CD4-positive, CD25-positive, alpha-beta regulatory T cell (primary cell): ENCODE data around the gene PLCB1. TPM values are rescaled to one million over a fixed set of nuclear protein-coding genes. Genes with fewer than 3 reads are reported as not detected.
A peak's percentile ranks its signal among the peaks of the same experiment; 100 is the strongest.

Source experiments
- ATAC-seq, 2 donors: fragments of 150-1000 bp; cut with Tn5 transposase; one replicate each; pipeline ENCODE4 v1.10.0; 2021; ENCODE audit warnings: low read depth in 2 of 2, moderate number of reproducible peaks in 2 of 2, moderate library complexity in 1 of 2
- DNase-seq, 3 donors: peaks; one replicate each; pipeline versions ENCODE4 v3.0.0 to v3.0.0-alpha.2; 2012 to 2022; ENCODE audit warnings: mixed read lengths in 1 of 3
- H3K27ac ChIP-seq: one replicate; pipeline ENCODE4 v1.7.0; 2013; ENCODE audit warnings: mild to moderate bottlenecking, low read length; ENCODE audit not compliant: insufficient read depth, poor library complexity, severe bottlenecking
- H3K27me3 ChIP-seq: one replicate; pipeline ENCODE4 v1.7.0; 2013; ENCODE audit warnings: low read length; ENCODE audit not compliant: control insufficient read depth, insufficient read depth
- H3K36me3 ChIP-seq: one replicate; pipeline ENCODE4 v1.7.0; 2013; ENCODE audit warnings: mild to moderate bottlenecking, low read length, moderate library complexity; ENCODE audit not compliant: control insufficient read depth, insufficient read depth
- H3K4me1 ChIP-seq: 2 replicates; pipeline ENCODE4 v1.7.0; 2013; ENCODE audit warnings: mild to moderate bottlenecking, low read length; ENCODE audit not compliant: insufficient read depth, control insufficient read depth, poor library complexity, severe bottlenecking
- H3K4me3 ChIP-seq: one replicate; pipeline ENCODE4 v1.7.0; 2013; ENCODE audit warnings: low read depth, mild to moderate bottlenecking, low read length, moderate library complexity
- H3K9me3 ChIP-seq, 2 experiments: 1 replicate in 1 of 2; 2 replicates in 1 of 2; pipeline ENCODE4 v1.7.0; 2013; ENCODE audit warnings: low read length in 2 of 2, mild to moderate bottlenecking in 1 of 2, moderate library complexity in 1 of 2; ENCODE audit not compliant: control insufficient read depth in 2 of 2
- H3K27ac Mint-ChIP-seq, 3 donors: one replicate each; pipeline ENCODE4 v1.8.0; 2020 to 2022; ENCODE audit warnings: mild to moderate bottlenecking in 3 of 3, mixed read lengths in 3 of 3, moderate library complexity in 2 of 3
- H3K27me3 Mint-ChIP-seq: one replicate; pipeline ENCODE4 v1.8.0; 2022; ENCODE audit warnings: mild to moderate bottlenecking, mixed read lengths
- H3K36me3 Mint-ChIP-seq: one replicate; pipeline ENCODE4 v1.8.0; 2020; ENCODE audit warnings: mixed read lengths
- H3K4me1 Mint-ChIP-seq, 4 donors: one replicate each; pipeline ENCODE4 v1.8.0; 2020 to 2022; ENCODE audit warnings: mixed read lengths in 4 of 4, mild to moderate bottlenecking in 1 of 4
- H3K4me3 Mint-ChIP-seq, 4 donors: one replicate each; pipeline ENCODE4 v1.8.0; 2020 to 2022; ENCODE audit warnings: mild to moderate bottlenecking in 4 of 4, mixed read lengths in 4 of 4, moderate library complexity in 3 of 4
- H3K9me3 Mint-ChIP-seq, 7 donors: one replicate each; pipeline ENCODE4 v1.8.0; 2020 to 2022; ENCODE audit warnings: mixed read lengths in 7 of 7, mild to moderate bottlenecking in 3 of 7, moderate library complexity in 2 of 7
- polyA plus RNA-seq, 4 donors: library from polyadenylated mRNA; unstranded; fragments of 300-500 nt; fragmentation: Illumina TruSeq; gene quantifications; one replicate each; pipeline ENCODE4 v1.2.3, GENCODE V29; 2021
- total RNA-seq: library from RNA; stranded (reverse); gene quantifications from one replicate; pipeline ENCODE4 v1.2.3, GENCODE V29; 2022

Gene PLCB1
- total and polyA plus RNA-seq, 5 donors from 2014 or later = 0.17 to 1.8 (median 0.44) TPM; not detected in 2

DNA sequence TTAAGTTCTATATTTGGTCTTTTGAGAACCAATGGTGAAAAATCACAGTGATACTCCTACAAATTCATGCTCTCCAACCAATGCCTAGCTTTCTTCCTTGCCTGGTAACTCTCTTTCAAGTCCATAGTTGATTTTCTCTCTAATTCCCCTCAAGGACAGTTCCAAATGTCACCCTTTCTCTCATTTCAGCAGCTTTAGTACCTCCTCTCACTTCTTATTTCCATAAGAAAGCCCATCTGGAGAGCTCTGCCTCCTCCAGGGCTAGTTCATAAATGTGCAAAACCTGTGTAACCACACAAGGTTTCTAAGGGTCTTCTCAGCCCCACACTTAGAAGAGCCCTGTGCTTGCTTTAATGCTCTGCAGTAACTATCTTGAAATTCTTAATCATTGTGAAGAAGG lies 781.4 kb downstream of the PLCB1 start:
- Mint-ChIP-seq H3K36me3 (no peaks in the 10 kb centered on the region), H3K9me3 (peaks cover 6 to 22% (median 8%) of the 10 kb centered on the region in 7 donors), H3K27ac (no peak overlapping the region), H3K4me1 (no peaks in the 10 kb centered on the region), H3K27me3 (no peaks in the 10 kb centered on the region), H3K4me3 (peak overlapping the region in 1 of 4 donors; percentile 57)
- Histone ChIP-seq H3K4me1 (no peaks in the 10 kb centered on the region), H3K27ac (no peak overlapping the region), H3K4me3 (no peak overlapping the region), H3K36me3 (no peaks in the 10 kb centered on the region), H3K27me3 (no peaks in the 10 kb centered on the region), H3K9me3 (no peaks in the 10 kb centered on the region)
- ATAC-seq (no peak), DNase-seq (no peak)

DNA sequence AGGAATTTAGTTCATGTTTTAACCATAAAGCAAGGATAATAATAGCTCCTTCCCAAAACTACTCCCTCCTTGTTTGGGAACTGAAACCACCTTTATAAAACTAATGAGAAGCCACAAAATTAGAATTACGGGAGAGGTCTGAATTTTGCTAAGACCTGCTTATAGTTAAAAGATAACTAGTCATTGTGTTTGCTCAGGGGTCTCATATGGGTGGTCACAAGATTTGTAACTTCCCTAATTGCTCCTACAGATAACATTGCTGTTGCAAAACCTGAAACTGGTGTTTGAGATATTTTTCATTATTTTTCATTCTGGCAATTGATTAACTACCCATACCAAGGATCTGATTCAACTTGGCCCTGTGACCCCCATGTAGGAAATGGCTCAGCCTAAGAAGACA lies 782.4 kb downstream of the PLCB1 start:
- ATAC-seq (no peak), DNase-seq (no peak)
- Mint-ChIP-seq H3K27me3 (no peaks in the 10 kb centered on the region), H3K4me1 (no peaks in the 10 kb centered on the region), H3K36me3 (no peaks in the 10 kb centered on the region), H3K27ac (no peak overlapping the region), H3K9me3 (peaks cover 4 to 24% (median 7%) of the 10 kb centered on the region in 7 donors), H3K4me3 (no peak overlapping the region)
- H3K36me3 ChIP-seq = no peaks in the 10 kb centered on the region
- H3K27ac ChIP-seq = no peak overlapping the region
- H3K4me3 ChIP-seq = no peak overlapping the region
- no peaks in the 10 kb centered on the region for H3K4me1 ChIP-seq
- H3K27me3 ChIP-seq = no peaks in the 10 kb centered on the region
- H3K9me3 ChIP-seq = no peaks in the 10 kb centered on the region

DNA sequence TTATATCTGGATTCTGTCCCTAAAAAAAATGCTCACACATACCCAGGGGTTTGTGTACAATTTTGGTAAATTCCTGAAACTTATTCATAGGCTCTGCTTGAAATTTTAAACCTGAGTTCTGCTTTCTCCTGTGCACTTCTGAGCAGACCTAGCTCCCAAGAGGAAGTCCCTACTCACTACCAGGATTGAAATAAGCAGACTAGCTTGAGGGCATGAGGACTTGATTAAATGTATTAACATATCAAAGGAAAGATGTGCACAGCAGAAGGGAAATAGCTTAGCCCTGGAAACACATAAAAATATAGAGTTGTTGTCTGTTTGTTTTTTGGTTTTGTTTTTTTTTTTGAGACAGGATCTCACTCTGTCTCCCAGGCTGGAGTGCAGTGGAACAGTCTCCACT lies 785.0 kb downstream of the PLCB1 start:
- Mint-ChIP-seq H3K4me1 (no peaks in the 10 kb centered on the region), H3K36me3 (no peaks in the 10 kb centered on the region), H3K4me3 (no peak overlapping the region), H3K9me3 (peaks cover 4 to 27% (median 8%) of the 10 kb centered on the region in 7 donors), H3K27me3 (no peaks in the 10 kb centered on the region), H3K27ac (no peak overlapping the region)
- Histone ChIP-seq H3K27me3 (no peaks in the 10 kb centered on the region), H3K4me3 (no peak overlapping the region), H3K27ac (no peak overlapping the region), H3K4me1 (no peaks in the 10 kb centered on the region), H3K9me3 (no peaks in the 10 kb centered on the region), H3K36me3 (no peaks in the 10 kb centered on the region)
- no peak for ATAC-seq
- DNase-seq = no peak

DNA sequence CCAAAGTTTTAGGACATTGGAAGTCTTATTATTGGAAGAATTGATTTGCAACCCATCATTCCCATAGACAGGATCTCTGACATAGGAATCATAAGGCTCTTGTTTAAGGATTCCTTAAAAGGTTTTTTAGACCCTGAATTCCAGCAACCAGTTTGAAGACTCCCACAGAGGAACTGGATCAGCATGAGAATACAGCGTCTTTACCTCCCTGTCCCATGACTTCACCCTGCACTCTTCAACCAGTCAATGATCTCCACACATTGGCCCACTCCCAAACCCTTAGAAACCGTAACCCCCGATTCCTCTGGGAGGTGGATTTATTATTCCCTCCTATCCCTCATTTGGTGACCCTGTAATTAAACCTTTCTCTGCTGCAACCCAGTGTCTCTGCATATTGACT lies 786.1 kb downstream of the PLCB1 start:
- ATAC-seq = no peak
- H3K36me3 ChIP-seq = no peaks in the 10 kb centered on the region
- H3K4me1 Mint-ChIP-seq = no peaks in the 10 kb centered on the region
- no peak overlapping the region for H3K27ac Mint-ChIP-seq
- DNase-seq = no peak
- H3K4me3 ChIP-seq = no peak overlapping the region
- no peaks in the 10 kb centered on the region for H3K27me3 ChIP-seq
- H3K9me3 Mint-ChIP-seq = peaks cover 4 to 30% (median 7%) of the 10 kb centered on the region in 7 donors
- H3K4me3 Mint-ChIP-seq = no peak overlapping the region
- no peaks in the 10 kb centered on the region for H3K27me3 Mint-ChIP-seq
- H3K4me1 ChIP-seq = no peaks in the 10 kb centered on the region
- no peak overlapping the region for H3K27ac ChIP-seq
- no peaks in the 10 kb centered on the region for H3K9me3 ChIP-seq
- H3K36me3 Mint-ChIP-seq = no peaks in the 10 kb centered on the region

DNA sequence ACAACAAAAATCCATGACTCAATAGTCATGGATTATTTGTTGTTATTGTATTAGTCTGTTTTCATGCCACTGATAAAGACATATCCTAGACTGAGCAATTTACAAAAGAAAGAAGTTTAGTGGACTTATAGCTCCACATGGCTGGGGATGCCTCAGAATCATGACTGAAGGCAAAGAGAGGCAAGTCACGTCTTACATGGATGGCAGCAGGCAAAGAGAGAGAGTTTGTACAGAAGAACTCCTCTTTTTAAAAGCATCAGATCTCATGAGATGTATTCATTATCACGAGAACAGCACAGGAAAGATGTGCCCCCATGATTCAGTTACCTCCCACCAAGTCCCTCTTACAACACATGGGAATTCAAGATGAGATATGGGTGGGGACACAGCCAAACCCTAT lies 792.5 kb downstream of the PLCB1 start:
- Histone ChIP-seq H3K27me3 (no peaks in the 10 kb centered on the region), H3K4me1 (no peaks in the 10 kb centered on the region), H3K4me3 (no peak overlapping the region), H3K27ac (no peak overlapping the region), H3K9me3 (no peaks in the 10 kb centered on the region), H3K36me3 (no peaks in the 10 kb centered on the region)
- Mint-ChIP-seq H3K4me3 (no peak overlapping the region), H3K27ac (no peak overlapping the region), H3K4me1 (no peaks in the 10 kb centered on the region), H3K27me3 (no peaks in the 10 kb centered on the region), H3K9me3 (peaks cover 2 to 17% (median 4%) of the 10 kb centered on the region in 7 donors), H3K36me3 (no peaks in the 10 kb centered on the region)
- DNase-seq (no peak), ATAC-seq (no peak)

DNA sequence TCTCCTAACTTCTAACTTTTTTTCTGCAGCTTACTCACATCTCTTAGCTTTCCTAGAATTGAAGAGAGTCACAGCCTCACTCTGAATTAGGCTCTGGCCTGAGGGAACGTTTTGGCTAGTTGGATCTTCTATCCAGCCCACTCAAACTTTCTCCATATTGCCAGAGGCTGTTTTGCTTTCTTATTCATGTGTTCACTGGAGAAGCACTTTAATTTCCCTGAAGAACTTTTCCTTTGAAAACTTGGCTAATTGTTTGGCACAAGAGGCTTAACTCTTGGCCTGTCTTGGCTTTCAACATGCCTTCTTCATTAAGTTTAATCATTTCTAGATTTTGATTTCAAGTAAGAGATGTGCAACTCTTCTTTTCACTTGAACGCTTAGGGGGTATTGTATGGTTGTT lies 798.7 kb downstream of the PLCB1 start:
- Histone ChIP-seq H3K4me1 (no peaks in the 10 kb centered on the region), H3K27me3 (no peaks in the 10 kb centered on the region), H3K9me3 (no peaks in the 10 kb centered on the region), H3K27ac (no peak overlapping the region), H3K36me3 (no peaks in the 10 kb centered on the region), H3K4me3 (no peak overlapping the region)
- DNase-seq (no peak), ATAC-seq (no peak)
- H3K27me3 Mint-ChIP-seq = no peaks in the 10 kb centered on the region
- H3K4me3 Mint-ChIP-seq = no peak overlapping the region
- H3K36me3 Mint-ChIP-seq = no peaks in the 10 kb centered on the region
- no peaks in the 10 kb centered on the region for H3K4me1 Mint-ChIP-seq
- peaks cover 0 to 5% (median 3%) of the 10 kb centered on the region in 7 donors for H3K9me3 Mint-ChIP-seq
- H3K27ac Mint-ChIP-seq = no peak overlapping the region

DNA sequence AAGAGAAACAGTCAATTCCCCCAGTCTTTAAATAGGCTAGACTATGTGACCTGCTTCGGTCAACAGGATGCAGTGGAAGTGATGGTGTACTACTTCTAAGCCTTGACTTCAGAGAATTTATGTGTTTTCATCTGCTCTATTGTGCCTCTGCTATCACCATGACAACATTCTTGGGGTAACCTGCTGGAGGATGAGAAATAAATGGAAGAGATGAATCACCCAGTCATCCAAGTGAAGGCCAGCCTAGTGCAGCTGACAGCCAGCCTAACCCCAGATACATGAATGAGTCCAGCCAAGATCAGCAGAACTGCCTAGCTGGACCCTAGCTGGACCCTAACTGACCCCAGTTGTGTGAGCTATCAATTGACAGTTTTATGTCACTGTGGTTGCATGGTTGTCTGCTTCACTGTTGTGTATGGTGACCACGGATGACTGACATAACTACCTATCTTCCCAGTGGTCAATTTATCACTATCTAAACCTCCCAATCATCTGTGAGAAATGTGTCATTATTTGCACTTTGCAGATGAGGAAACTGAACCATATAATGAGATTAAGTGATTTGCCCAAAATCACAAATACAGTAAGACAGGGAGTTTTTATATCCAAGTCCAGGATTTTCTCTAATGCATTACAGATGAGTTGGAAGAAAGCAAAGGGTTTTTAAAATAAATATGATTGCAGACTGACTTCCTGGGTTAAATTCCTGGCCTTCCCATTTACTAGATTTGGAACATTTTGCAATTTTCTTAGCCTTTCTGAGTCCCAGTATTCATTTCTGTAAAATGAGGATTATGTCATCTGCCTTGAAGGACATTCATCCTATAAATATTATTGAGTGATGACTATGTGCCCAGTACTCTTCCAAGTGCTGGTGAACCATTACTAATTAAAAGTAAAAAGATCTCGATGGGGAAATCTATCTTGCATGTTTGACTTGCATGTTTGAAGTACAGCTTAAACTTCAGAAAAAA lies 800.4 kb downstream of the PLCB1 start:
- H3K36me3 Mint-ChIP-seq = no peaks in the 10 kb centered on the region
- no peak overlapping the region for H3K27ac Mint-ChIP-seq

DNA sequence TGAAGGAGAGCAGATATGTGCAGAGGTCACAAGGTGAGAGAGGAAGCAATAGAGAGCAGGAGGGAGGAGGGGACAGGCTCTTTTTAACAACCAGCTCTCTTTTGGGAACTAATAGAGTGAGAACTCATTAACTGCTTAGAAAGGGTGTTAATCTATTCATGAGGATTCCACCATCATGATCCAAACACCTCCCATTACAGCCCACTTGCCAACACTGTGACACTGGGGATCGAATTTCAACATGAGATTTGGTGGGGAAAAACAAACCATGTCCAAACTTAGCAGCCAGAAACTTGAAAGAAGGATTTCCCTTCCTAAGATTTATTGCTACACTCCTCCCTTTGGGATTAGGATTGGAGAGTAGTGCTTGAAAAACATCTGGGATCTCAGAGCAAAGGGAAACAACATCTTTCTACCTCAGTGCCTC lies 801.3 kb downstream of the PLCB1 start:
- Histone ChIP-seq H3K36me3 (no peaks in the 10 kb centered on the region), H3K4me3 (no peak overlapping the region), H3K27me3 (no peaks in the 10 kb centered on the region), H3K4me1 (no peaks in the 10 kb centered on the region), H3K27ac (no peak overlapping the region), H3K9me3 (no peaks in the 10 kb centered on the region)
- H3K27ac Mint-ChIP-seq = no peak overlapping the region
- H3K36me3 Mint-ChIP-seq = no peaks in the 10 kb centered on the region
- H3K27me3 Mint-ChIP-seq = no peaks in the 10 kb centered on the region
- H3K9me3 Mint-ChIP-seq = peaks cover 0 to 6% (median 4%) of the 10 kb centered on the region in 7 donors
- no peak for DNase-seq
- no peak overlapping the region for H3K4me3 Mint-ChIP-seq
- ATAC-seq = no peak
- H3K4me1 Mint-ChIP-seq = no peaks in the 10 kb centered on the region

More for the DNA sequence above, 800.4 kb downstream of the PLCB1 start:
- Histone ChIP-seq H3K36me3 (no peaks in the 10 kb centered on the region), H3K4me1 (no peaks in the 10 kb centered on the region), H3K9me3 (no peaks in the 10 kb centered on the region), H3K27ac (no peak overlapping the region), H3K4me3 (no peak overlapping the region), H3K27me3 (no peaks in the 10 kb centered on the region)
- Mint-ChIP-seq H3K4me3 (no peak overlapping the region), H3K27me3 (no peaks in the 10 kb centered on the region), H3K4me1 (no peaks in the 10 kb centered on the region), H3K9me3 (peaks cover 0 to 5% (median 4%) of the 10 kb centered on the region in 7 donors)
- peak in 1 of 3 donors; percentile 0 for DNase-seq
- ATAC-seq = no peak
